Measurements from ENCODE around the gene SH3PXD2B. TPM values are rescaled to one million over a fixed set of nuclear protein-coding genes. Genes with fewer than 3 reads are reported as not detected.
"Not testable (repeated sequence)": the region's sequence is repeated elsewhere in the genome, so short reads cannot be mapped to it uniquely, and the experiment has no call there.

The SH3PXD2B gene
- total and polyA plus RNA-seq, 2 of the 13 experiments (the other 11 are each of a cell fraction or from before 2014, with no cell fraction given): 3.4 to 4.6 TPM

DNA sequence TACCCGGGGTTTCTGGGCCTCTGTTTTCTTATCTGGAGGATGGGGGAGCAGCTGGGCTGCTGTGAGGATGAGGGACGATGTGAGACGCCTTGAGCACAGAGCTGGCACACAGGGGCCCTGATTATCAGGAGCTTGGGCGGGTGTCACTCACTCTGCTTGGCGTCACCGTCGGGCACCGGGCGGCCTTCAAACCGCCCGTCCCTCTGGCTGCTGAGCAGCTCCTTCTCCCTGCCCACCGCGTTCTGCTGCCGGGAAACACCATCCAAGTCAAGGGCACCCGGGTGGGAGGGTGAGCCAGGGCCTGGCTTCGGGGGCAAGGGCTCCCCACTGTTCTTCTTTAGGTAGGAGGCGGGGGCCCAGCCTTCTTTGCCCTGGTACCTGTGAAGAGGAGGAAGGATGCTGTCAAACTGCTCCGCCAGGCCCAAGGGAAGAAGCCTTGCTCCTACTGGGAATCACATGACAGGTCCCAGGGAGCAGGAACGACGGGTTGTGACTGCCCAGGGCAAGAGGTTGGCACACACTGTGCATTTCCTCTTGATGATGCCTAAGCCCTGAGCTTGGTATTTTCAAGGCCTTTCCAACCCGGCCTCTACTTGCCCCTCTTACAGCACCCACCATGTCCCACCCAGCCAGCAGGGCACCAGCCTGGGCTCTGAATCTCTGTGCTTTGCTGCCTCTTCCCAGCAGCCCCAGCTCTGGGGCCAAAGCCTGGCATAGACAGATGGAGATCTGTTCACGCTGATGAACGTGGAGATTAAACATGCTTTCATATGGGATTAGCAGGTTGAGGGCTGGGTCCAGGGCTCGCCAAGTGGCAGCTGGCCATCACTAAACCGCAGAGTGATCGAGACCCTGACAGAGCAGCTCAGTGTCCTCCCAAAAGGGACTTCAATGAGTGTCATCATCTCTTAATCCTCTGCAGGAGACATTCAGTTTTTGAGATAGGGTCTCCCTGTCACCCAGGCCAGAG, 103.8 kb downstream of the SH3PXD2B start:
- Histone ChIP-seq H2AFZ (ENCODE audit: low read length) (no peak overlapping the region), H3K4me1 (ENCODE audit: insufficient read depth, low read length) (peaks cover 34% of the 10 kb centered on the region), H3K9me3 (ENCODE audit: low read length) (no peaks in the 10 kb centered on the region), H4K20me1 (ENCODE audit: insufficient read depth, low read length) (no peaks in the 10 kb centered on the region), H3K36me3 (replicated peaks in 1 of 2; ENCODE audit: control insufficient read depth in 1 of 2, insufficient read depth in 2 of 2, low read length in 2 of 2) (0 out of 5 replicates have a peak, but pooled peaks cover 0 to 2% of the 10 kb centered on the region in 2 experiments), H3K9ac (ENCODE audit: insufficient read depth, low read depth, low read length) (no peak overlapping the region), H3K27ac (ENCODE audit: extremely low read length, insufficient read depth, low read length) (no peak overlapping the region), H3K79me2 (ENCODE audit: insufficient read depth, low read length) (no peaks in the 10 kb centered on the region), H3K4me2 (ENCODE audit: low read depth, low read length) (no peak overlapping the region), H3K27me3 (ENCODE audit: control insufficient read depth in 1 of 2, insufficient read depth in 2 of 2, low read length in 2 of 2) (no peaks in the 10 kb centered on the region), H3K4me3 (replicated peaks in 1 of 3; ENCODE audit: insufficient read depth in 1 of 3, low read depth in 2 of 3, low read length in 3 of 3) (no peak overlapping the region)
- in situ Hi-C loops (cut with HindIII; ENCODE audit: extremely low pct_ligation_motif_present, low pct_unique_long_range_greater_than_20kb): no loop called here
- ATAC-seq: no peak
- no peak for FAIRE-seq
- TF ChIP-seq ZNF354B (CRISPR knock-in tag; IDR thresholded peaks at IDR 0.05) (no peak), PHB2 (IDR thresholded peaks at IDR 0.05; ENCODE audit: partially characterized antibody) (no peak), ATF3 (CRISPR knock-in tag; IDR thresholded peaks at IDR 0.05) (no peak), ZNF549 (CRISPR knock-in tag; IDR thresholded peaks at IDR 0.05) (no peak), EHMT2 (IDR thresholded peaks at IDR 0.05; ENCODE audit: borderline replicate concordance, low read depth, low read length) (no peak)
- TF ChIP-seq, protein P1, sequence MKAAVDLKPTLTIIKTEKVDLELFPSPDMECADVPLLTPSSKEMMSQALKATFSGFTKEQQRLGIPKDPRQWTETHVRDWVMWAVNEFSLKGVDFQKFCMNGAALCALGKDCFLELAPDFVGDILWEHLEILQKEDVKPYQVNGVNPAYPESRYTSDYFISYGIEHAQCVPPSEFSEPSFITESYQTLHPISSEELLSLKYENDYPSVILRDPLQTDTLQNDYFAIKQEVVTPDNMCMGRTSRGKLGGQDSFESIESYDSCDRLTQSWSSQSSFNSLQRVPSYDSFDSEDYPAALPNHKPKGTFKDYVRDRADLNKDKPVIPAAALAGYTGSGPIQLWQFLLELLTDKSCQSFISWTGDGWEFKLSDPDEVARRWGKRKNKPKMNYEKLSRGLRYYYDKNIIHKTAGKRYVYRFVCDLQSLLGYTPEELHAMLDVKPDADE (CRISPR knock-in tag; IDR thresholded peaks at IDR 0.05): no peak
- TF ChIP-seq, protein P2, sequence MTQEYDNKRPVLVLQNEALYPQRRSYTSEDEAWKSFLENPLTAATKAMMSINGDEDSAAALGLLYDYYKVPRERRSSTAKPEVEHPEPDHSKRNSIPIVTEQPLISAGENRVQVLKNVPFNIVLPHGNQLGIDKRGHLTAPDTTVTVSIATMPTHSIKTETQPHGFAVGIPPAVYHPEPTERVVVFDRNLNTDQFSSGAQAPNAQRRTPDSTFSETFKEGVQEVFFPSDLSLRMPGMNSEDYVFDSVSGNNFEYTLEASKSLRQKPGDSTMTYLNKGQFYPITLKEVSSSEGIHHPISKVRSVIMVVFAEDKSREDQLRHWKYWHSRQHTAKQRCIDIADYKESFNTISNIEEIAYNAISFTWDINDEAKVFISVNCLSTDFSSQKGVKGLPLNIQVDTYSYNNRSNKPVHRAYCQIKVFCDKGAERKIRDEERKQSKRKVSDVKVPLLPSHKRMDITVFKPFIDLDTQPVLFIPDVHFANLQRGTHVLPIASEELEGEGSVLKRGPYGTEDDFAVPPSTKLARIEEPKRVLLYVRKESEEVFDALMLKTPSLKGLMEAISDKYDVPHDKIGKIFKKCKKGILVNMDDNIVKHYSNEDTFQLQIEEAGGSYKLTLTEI (CRISPR knock-in tag; conservative IDR thresholded peaks at IDR 0.05): no peak
- BruUV-seq (replicated peaks): no TSS peak
- intact Hi-C loops (cut with micrococcal nuclease; ENCODE audit: unreplicated experiment): no loop called here
- DNase-seq (ENCODE audit: low spot score): no peak
- 86% methylated on average over 19 of the region's 26 CpGs for WGBS (ENCODE audit: low lambda C conversion rate)
- ChIA-PET CTCF (ENCODE audit: low intra/inter-chr PET ratio, low total read pairs) (no interaction called here), POLR2A (no interaction called here)

GRCh38 chr5:172348733-172349132, 105.6 kb downstream of the SH3PXD2B start:
- ATAC-seq; BruUV-seq (replicated peaks); H3K4me2 ChIP-seq (ENCODE audit: low read depth, low read length); H3K4me3 ChIP-seq (replicated peaks in 1 of 3; ENCODE audit: insufficient read depth in 1 of 3, low read depth in 2 of 3, low read length in 3 of 3); H3K36me3 ChIP-seq (replicated peaks in 1 of 2; ENCODE audit: control insufficient read depth in 1 of 2, insufficient read depth in 2 of 2, low read length in 2 of 2); H3K9ac ChIP-seq (ENCODE audit: insufficient read depth, low read depth, low read length); FAIRE-seq; in situ Hi-C loops (cut with HindIII; ENCODE audit: extremely low pct_ligation_motif_present, low pct_unique_long_range_greater_than_20kb); H3K27ac ChIP-seq (ENCODE audit: extremely low read length, insufficient read depth, low read length); POLR2A ChIA-PET; H3K79me2 ChIP-seq (ENCODE audit: insufficient read depth, low read length); intact Hi-C loops (cut with micrococcal nuclease; ENCODE audit: unreplicated experiment); CTCF ChIA-PET (ENCODE audit: low intra/inter-chr PET ratio, low total read pairs); H3K27me3 ChIP-seq (ENCODE audit: control insufficient read depth in 1 of 2, insufficient read depth in 2 of 2, low read length in 2 of 2); H4K20me1 ChIP-seq (ENCODE audit: insufficient read depth, low read length); H2AFZ ChIP-seq (ENCODE audit: low read length); H3K9me3 ChIP-seq (ENCODE audit: low read length); DNase-seq (ENCODE audit: low spot score): not testable (repeated sequence)
- 85% methylated on average over 5 of the region's 5 CpGs for WGBS (ENCODE audit: low lambda C conversion rate)
- H3K4me1 ChIP-seq (ENCODE audit: insufficient read depth, low read length): peaks cover 19% of the 10 kb centered on the region
